IMR-90 (cell line): ENCODE data around the gene LYPD6B. TPM values are rescaled to one million over a fixed set of nuclear protein-coding genes. Genes with fewer than 3 reads are reported as not detected.

Experiments used
- ATAC-seq: fragments of 200-7000 bp; cut with Tn5 transposase; 2 replicates; pipeline ENCODE4 v1.9.1; 2020; ENCODE audit warnings: low read depth, mild to moderate bottlenecking, moderate library complexity
- BruUV-seq: library from RNA; stranded (reverse); fragments of 400-500 nt; replicated peaks from 2 replicates; lab custom pipeline; 2021; lab: Mats Ljungman, UMichigan
- CTCF ChIA-PET: fragments of 300-600 bp; formaldehyde crosslinking; extraction: SDS; loops from one replicate; lab custom pipeline; 2021; ENCODE audit warnings: antibody characterized with exemption; lab: Yijun Ruan, JAX
- POLR2A ChIA-PET: fragments of 300-600 bp; sonication (Branson Sonifier 250); formaldehyde crosslinking; loops from one replicate; lab custom pipeline; 2022; ENCODE audit warnings: antibody characterized with exemption; ENCODE audit not compliant: unreplicated experiment; lab: Charles Lee
- DNase-seq: peaks from one replicate; pipeline ENCODE4 v3.0.0; 2013
- H2AFZ ChIP-seq: replicated peaks from 2 replicates; pipeline ENCODE3; 2013; ENCODE audit warnings: low read length, mild to moderate bottlenecking; ENCODE audit not compliant: poor library complexity
- H2AK5ac ChIP-seq: 2 replicates; pipeline ENCODE4 v1.6.1; 2013; ENCODE audit warnings: low read depth, low read length, inconsistent platforms
- H2AK9ac ChIP-seq: replicated peaks from 2 replicates; pipeline ENCODE3; 2013; ENCODE audit warnings: mild to moderate bottlenecking, low read depth, low read length, moderate library complexity; ENCODE audit not compliant: poor library complexity
- H2BK120ac ChIP-seq: 2 replicates; pipeline ENCODE4 v1.6.1; 2013; ENCODE audit warnings: low read depth, low read length, inconsistent platforms
- H2BK15ac ChIP-seq: 3 replicates; pipeline ENCODE4 v1.6.1; 2013; ENCODE audit warnings: low read depth, low read length, inconsistent platforms
- H2BK20ac ChIP-seq: 2 replicates; pipeline ENCODE4 v1.6.1; 2013; ENCODE audit warnings: low read depth, mild to moderate bottlenecking, inconsistent platforms, low read length, moderate library complexity
- H2BK5ac ChIP-seq: 2 replicates; pipeline ENCODE4 v1.6.1; 2013; ENCODE audit warnings: mild to moderate bottlenecking, low read depth, low read length, inconsistent platforms; ENCODE audit not compliant: poor library complexity, severe bottlenecking
- H3K14ac ChIP-seq: replicated peaks from 2 replicates; pipeline ENCODE4 v1.6.1; 2013; ENCODE audit warnings: low read depth, low read length, inconsistent platforms
- H3K18ac ChIP-seq: 2 replicates; pipeline ENCODE4 v1.6.1; 2013; ENCODE audit warnings: low read depth, low read length, control low read depth
- H3K23ac ChIP-seq: 2 replicates; pipeline ENCODE4 v1.6.1; 2013; ENCODE audit warnings: low read depth, low read length, inconsistent platforms
- H3K27ac ChIP-seq: 2 replicates; pipeline ENCODE4 v1.5.1; 2013; ENCODE audit warnings: mild to moderate bottlenecking, control low read depth, low read length; ENCODE audit not compliant: insufficient read depth
- H3K27me3 ChIP-seq: 2 replicates; pipeline ENCODE4 v1.6.1; 2013; ENCODE audit warnings: low read length; ENCODE audit not compliant: control insufficient read depth, insufficient read depth
- H3K36me3 ChIP-seq: 2 replicates; pipeline ENCODE4 v1.6.1; 2013; ENCODE audit warnings: low read length, mixed read lengths; ENCODE audit not compliant: control insufficient read depth, insufficient read depth
- H3K4ac ChIP-seq: 2 replicates; pipeline ENCODE4 v1.6.1; 2013; ENCODE audit warnings: low read depth, low read length, inconsistent platforms
- H3K4me1 ChIP-seq: 2 replicates; pipeline ENCODE4 v1.6.1; 2013; ENCODE audit warnings: low read length, mixed read lengths; ENCODE audit not compliant: control insufficient read depth, insufficient read depth
- H3K4me2 ChIP-seq: 2 replicates; pipeline ENCODE4 v1.6.1; 2013; ENCODE audit warnings: low read depth, mild to moderate bottlenecking, control low read depth, low read length, moderate library complexity
- H3K4me3 ChIP-seq: 2 replicates; pipeline ENCODE4 v1.5.1; 2013; ENCODE audit warnings: low read depth, mild to moderate bottlenecking, control low read depth, low read length, moderate library complexity; ENCODE audit not compliant: insufficient read depth
- H3K56ac ChIP-seq: 2 replicates; pipeline ENCODE4 v1.6.1; 2013; ENCODE audit warnings: low read length, inconsistent platforms; ENCODE audit not compliant: insufficient read depth; ENCODE audit errors: extremely low read depth
- H3K79me1 ChIP-seq, 2 experiments: 2 replicates each; pipeline ENCODE4 v1.6.1; 2013; ENCODE audit warnings: low read length in 2 of 2, inconsistent platforms in 1 of 2, low read depth in 1 of 2
- H3K9ac ChIP-seq: 2 replicates; pipeline ENCODE4 v1.6.1; 2013; ENCODE audit warnings: low read depth, low read length, control low read depth
- H3K9me1 ChIP-seq: 2 replicates; pipeline ENCODE4 v1.6.1; 2013; ENCODE audit warnings: low read length, inconsistent platforms; ENCODE audit not compliant: insufficient read depth
- H3K9me3 ChIP-seq: 2 replicates; pipeline ENCODE4 v1.6.1; 2013; ENCODE audit warnings: low read length; ENCODE audit not compliant: control insufficient read depth, insufficient read depth
- H4K20me1 ChIP-seq: 2 replicates; pipeline ENCODE4 v1.6.1; 2013; ENCODE audit warnings: low read length, inconsistent platforms; ENCODE audit not compliant: insufficient read depth
- H4K5ac ChIP-seq: 2 replicates; pipeline ENCODE4 v1.6.1; 2013; ENCODE audit warnings: mild to moderate bottlenecking, low read depth, low read length, control low read depth
- H4K8ac ChIP-seq, 2 experiments: 2 replicates each; pipeline ENCODE4 v1.6.1; 2013; ENCODE audit warnings: low read depth in 2 of 2, low read length in 2 of 2, control low read depth in 1 of 2, inconsistent platforms in 1 of 2
- H4K91ac ChIP-seq: 2 replicates; pipeline ENCODE4 v1.6.1; 2013; ENCODE audit warnings: low read depth, low read length, inconsistent platforms; ENCODE audit not compliant: insufficient read depth
- BHLHE40 ChIP-seq: fragments of 150-350 bp; IDR thresholded peaks from 2 replicates; pipeline ENCODE4 v1.6.1; 2016; ENCODE audit warnings: mild to moderate bottlenecking, low read depth, low read length
- CEBPB ChIP-seq: IDR thresholded peaks from 2 replicates; pipeline ENCODE4 v1.6.1; 2012; ENCODE audit warnings: low read depth, low read length, improper control_type of control experiment
- CHD1 ChIP-seq: IDR thresholded peaks from 2 replicates; pipeline ENCODE4 v1.6.1; 2012; ENCODE audit warnings: low read depth, low read length, improper control_type of control experiment
- CTCF ChIP-seq: conservative IDR thresholded peaks from 2 replicates; pipeline ENCODE4 v1.5.1; 2012; ENCODE audit warnings: mild to moderate bottlenecking, low read depth, low read length, improper control_type of control experiment
- ELK1 ChIP-seq: fragments of 150-350 bp; IDR thresholded peaks from 2 replicates; pipeline ENCODE4 v1.6.1; 2016; ENCODE audit warnings: low read depth, mild to moderate bottlenecking, low read length, moderate library complexity, borderline replicate concordance
- FOS ChIP-seq: fragments of 150-350 bp; IDR thresholded peaks from 2 replicates; pipeline ENCODE4 v1.6.1; 2016; ENCODE audit warnings: low read depth, low read length
- MAFK ChIP-seq: IDR thresholded peaks from 2 replicates; pipeline ENCODE4 v1.6.1; 2012; ENCODE audit warnings: low read depth, low read length, improper control_type of control experiment
- MAZ ChIP-seq: IDR thresholded peaks from 2 replicates; pipeline ENCODE4 v1.6.1; 2012; ENCODE audit warnings: low read depth, mild to moderate bottlenecking, low read length, improper control_type of control experiment, moderate library complexity, borderline replicate concordance
- MXI1 ChIP-seq: IDR thresholded peaks from 2 replicates; pipeline ENCODE4 v1.6.1; 2012; ENCODE audit warnings: low read depth, mild to moderate bottlenecking, low read length, moderate library complexity, borderline replicate concordance
- NFE2L2 ChIP-seq: fragments of 150-350 bp; IDR thresholded peaks from 2 replicates; pipeline ENCODE4 v1.6.1; 2016; ENCODE audit warnings: low read depth, mild to moderate bottlenecking, low read length
- POLR2A ChIP-seq: IDR thresholded peaks from 2 replicates; pipeline ENCODE4 v1.6.1; 2012; ENCODE audit warnings: mild to moderate bottlenecking, low read depth, low read length
- RAD21 ChIP-seq: IDR thresholded peaks from 2 replicates; pipeline ENCODE4 v1.6.1; 2012; ENCODE audit warnings: low read length, improper control_type of control experiment
- RCOR1 ChIP-seq: IDR thresholded peaks from 2 replicates; pipeline ENCODE4 v1.6.1; 2012; ENCODE audit warnings: mild to moderate bottlenecking, low read length, improper control_type of control experiment; ENCODE audit not compliant: insufficient replicate concordance
- RFX5 ChIP-seq: IDR thresholded peaks from 2 replicates; pipeline ENCODE4 v1.8.0; 2012; ENCODE audit warnings: low read depth, mild to moderate bottlenecking, low read length, moderate library complexity
- SMC3 ChIP-seq: fragments of 150-350 bp; IDR thresholded peaks from 2 replicates; pipeline ENCODE4 v1.6.1; 2016; ENCODE audit warnings: low read depth, mild to moderate bottlenecking, antibody characterized with exemption, low read length, moderate library complexity
- USF2 ChIP-seq: fragments of 150-350 bp; IDR thresholded peaks from 2 replicates; pipeline ENCODE4 v1.6.1; 2017; ENCODE audit warnings: mild to moderate bottlenecking, antibody characterized with exemption, low read length, low read depth
- WGBS, 2 experiments: methylation state at CpG; one replicate each; pipeline versions ENCODE4 v1.1.5 to v1.1.7; 2013; ENCODE audit warnings: missing lambda C conversion rate in 2 of 2; ENCODE audit not compliant: insufficient read length in 1 of 2; ENCODE audit errors: extremely low coverage in 2 of 2; 5-methylcytosine and 5-hydroxymethylcytosine counted together
- dilution Hi-C: fragments of 300-500 bp; cut with HindIII; formaldehyde crosslinking; loops from one replicate; pipeline ENCODE4 v1.14.3; 2018; ENCODE audit warnings: low sequenced_read_pairs; ENCODE audit not compliant: unreplicated experiment
- in situ Hi-C: fragments of 300-500 bp; cut with MboI; formaldehyde crosslinking; loops from 3 replicates; pipeline ENCODE4 v1.14.3; 2019; ENCODE audit warnings: low sequenced_read_pairs, inconsistent platforms, mixed read lengths
- intact Hi-C: fragments of 100-400 bp; cut with micrococcal nuclease; formaldehyde crosslinking; loops from 2 replicates; pipeline ENCODE4 v1.10.0; 2022
- polyA plus RNA-seq, 3 experiments: library from polyadenylated mRNA; depleted of rRNA; stranded (reverse); fragments of >200 nt; gene quantifications; 2 replicates each; pipeline ENCODE4 v1.2.3, GENCODE V29; 2012; ENCODE audit warnings: low replicate concordance in 1 of 3
- total RNA-seq: library from RNA; depleted of rRNA; stranded (reverse); fragments of >200 nt; gene quantifications from 2 replicates; pipeline ENCODE4 v1.2.3, GENCODE V29; 2012

Gene LYPD6B
- total and polyA plus RNA-seq, 2 of the 4 experiments (the other 2 are of a cell fraction): 0.05 TPM; not detected in 1

GRCh38 chr2:149090706-149091105 is 52.2 kb downstream of the LYPD6B start:
- DNase-seq (no peak), ATAC-seq (no peak)
- H3K4me3 ChIP-seq: no peak overlapping the region
- H4K20me1 ChIP-seq: no peaks in the 10 kb centered on the region
- H3K9ac ChIP-seq: no peak overlapping the region
- H2AK9ac ChIP-seq: no peak overlapping the region
- H2AFZ ChIP-seq: no peak overlapping the region
- no peak overlapping the region for H3K27ac ChIP-seq
- TF ChIP-seq CEBPB: no peak
- TF ChIP-seq MAFK: no peak
- no peak for TF ChIP-seq RFX5
- no peak for TF ChIP-seq FOS
- TF ChIP-seq CHD1: no peak
- TF ChIP-seq RAD21: no peak
- TF ChIP-seq MAZ: no peak
- no peak for TF ChIP-seq MXI1
- no peak for TF ChIP-seq RCOR1
- TF ChIP-seq CTCF: no peak
- no peak for TF ChIP-seq POLR2A
- no peak for TF ChIP-seq ELK1
- TF ChIP-seq BHLHE40: no peak
- TF ChIP-seq USF2: no peak
- TF ChIP-seq NFE2L2: no peak
- no peak for TF ChIP-seq SMC3
- dilution Hi-C loops (no loop called here), in situ Hi-C loops (no loop called here), intact Hi-C loops (no loop called here)
- ChIA-PET POLR2A (no interaction called here), CTCF (no interaction called here)
- no peaks in the 10 kb centered on the region for H3K36me3 ChIP-seq
- H3K14ac ChIP-seq: no peak overlapping the region
- no peak overlapping the region for H3K23ac ChIP-seq
- no peak overlapping the region for H2BK20ac ChIP-seq
- H4K5ac ChIP-seq: no peak overlapping the region
- no peaks in the 10 kb centered on the region for H3K27me3 ChIP-seq
- H3K4me2 ChIP-seq: no peak overlapping the region
- H3K9me1 ChIP-seq: no peaks in the 10 kb centered on the region
- no TSS peak for BruUV-seq
- no peaks in the 10 kb centered on the region for H3K4me1 ChIP-seq
- H3K4ac ChIP-seq: no peak overlapping the region
- H2BK5ac ChIP-seq: no peak overlapping the region
- no peak overlapping the region for H4K91ac ChIP-seq
- no peak overlapping the region for H3K18ac ChIP-seq
- H2BK120ac ChIP-seq: no peak overlapping the region
- H2BK15ac ChIP-seq: no peak overlapping the region
- no peak overlapping the region for H4K8ac ChIP-seq
- no peaks in the 10 kb centered on the region for H3K9me3 ChIP-seq
- H3K56ac ChIP-seq: no peak overlapping the region
- no peak overlapping the region for H2AK5ac ChIP-seq
- no peaks in the 10 kb centered on the region for H3K79me1 ChIP-seq
- WGBS, 2 experiments: no CpG with 5 or more reads among the region's 2 CpGs
